ENCODE measurements around the gene FLT1.

FLT1 gene

DNA sequence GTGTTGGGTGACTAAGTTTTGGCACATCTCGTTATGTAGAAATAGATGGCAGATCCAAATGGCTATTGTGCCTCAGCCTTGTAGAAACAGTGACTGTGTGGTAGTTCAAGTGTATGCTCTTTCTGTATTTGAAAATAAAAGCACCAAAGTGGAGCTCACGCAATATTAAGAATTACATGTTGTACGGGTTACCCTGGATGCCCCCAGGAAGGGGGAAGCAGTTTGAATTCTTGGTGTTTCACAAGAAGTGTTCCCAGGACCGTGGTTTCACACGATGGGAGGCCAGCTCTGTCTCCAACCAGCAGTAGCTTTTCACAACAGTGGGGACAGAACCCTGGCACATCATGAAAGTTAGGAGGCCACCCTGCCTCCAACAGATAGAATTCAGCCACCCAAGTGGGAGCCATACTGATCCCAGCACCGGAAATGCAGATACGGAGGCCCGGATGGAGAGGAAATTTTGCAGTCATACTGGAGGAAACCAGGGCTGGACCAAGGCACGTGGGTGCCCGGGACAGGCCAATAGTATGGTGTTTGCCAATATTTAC, 8.9 kb downstream of the FLT1 start:
- DNase-seq (ENCODE audit: low read depth in 3 of 3): no peak

DNA sequence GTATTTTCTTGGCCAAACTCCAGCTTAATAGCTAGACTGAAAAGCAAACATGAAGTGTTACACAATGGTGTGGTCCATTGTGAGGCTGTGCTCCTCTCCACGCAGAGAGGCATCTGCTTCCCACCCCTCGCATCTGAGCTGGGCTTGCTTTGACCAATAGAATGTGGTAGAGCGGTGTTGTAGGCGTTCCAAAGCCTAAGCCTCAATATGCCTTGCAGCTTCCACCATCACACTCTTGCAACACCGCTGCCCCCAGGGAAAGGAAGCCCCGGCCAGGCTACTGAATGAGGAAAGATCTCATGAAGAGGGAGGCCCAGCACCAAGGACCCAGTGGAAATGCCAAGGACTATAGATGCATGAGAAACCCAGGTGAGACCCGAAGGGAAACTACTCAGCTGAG, 9.4 kb downstream of the FLT1 start:
- no peak for DNase-seq (ENCODE audit: low read depth in 3 of 3)

DNA sequence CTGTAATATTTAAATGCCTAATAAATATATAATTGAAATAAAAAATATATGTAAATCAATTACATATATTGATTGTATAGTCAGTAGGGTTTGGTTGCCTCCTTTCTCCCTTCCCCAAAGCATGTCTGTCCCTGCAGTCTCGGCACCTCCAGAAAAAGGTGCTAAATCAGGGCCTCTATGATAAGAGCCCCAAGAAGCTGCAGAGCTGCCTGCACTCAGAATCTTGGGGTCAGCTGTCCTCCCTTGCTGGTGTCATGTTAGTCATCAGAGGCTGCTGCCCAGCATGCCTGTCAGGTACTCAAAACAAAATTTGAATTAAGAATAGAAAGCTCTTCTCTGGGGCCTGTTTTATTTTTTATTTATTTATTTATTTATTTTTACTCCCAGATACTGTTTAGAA, 9.8 kb downstream of the FLT1 start:
- DNase-seq (ENCODE audit: low read depth in 3 of 3): no peak

DNA sequence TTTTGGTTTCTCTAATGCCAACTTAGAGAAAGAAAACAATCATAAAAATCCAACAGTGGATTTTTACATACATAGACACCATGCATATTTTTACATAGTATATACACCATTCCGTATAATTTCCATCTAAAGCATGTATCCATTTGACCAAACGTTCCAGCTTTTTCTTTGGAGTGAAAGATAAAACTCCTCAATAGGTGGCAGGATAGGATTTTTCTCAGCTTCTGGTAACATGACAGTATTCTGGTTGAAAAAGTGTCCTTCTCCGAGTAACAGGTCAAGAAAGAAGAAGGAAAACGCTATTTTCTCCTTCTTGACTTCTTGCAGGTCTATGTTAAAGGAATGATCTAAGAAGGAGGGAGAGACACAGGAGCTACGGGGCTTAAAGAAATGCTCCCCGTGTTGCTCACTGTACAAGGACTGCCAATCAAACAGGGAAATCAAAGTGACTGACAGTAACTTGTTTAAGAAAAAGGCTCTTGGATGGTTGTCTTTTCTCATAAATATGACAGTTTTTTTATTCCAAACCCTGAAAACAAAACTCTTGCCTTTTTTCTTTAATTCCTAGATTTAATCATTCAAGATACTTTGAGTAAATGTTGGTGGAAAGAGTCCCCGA, 11.5 kb downstream of the FLT1 start:
- DNase-seq (ENCODE audit: low read depth in 3 of 3): no peak

DNA sequence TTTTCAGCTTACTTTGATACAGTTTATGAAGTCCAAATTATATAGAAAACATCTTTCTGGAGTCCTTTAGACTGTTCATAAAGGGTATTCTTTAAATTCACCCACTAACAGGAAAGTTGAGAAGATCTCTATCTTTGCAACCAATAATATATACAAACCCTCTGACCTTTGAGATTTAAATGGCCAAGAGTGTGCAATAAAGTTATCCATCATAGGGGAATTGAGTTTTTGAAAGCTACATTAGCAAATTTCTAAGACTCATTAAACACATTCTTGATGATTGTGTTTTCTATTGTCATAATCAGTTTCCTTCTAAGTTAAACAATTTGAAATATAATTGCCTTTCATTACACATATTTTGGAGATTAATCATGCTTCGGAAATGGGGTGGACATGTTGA, 15.9 kb downstream of the FLT1 start:
- no peak for DNase-seq (ENCODE audit: low read depth in 3 of 3)

DNA sequence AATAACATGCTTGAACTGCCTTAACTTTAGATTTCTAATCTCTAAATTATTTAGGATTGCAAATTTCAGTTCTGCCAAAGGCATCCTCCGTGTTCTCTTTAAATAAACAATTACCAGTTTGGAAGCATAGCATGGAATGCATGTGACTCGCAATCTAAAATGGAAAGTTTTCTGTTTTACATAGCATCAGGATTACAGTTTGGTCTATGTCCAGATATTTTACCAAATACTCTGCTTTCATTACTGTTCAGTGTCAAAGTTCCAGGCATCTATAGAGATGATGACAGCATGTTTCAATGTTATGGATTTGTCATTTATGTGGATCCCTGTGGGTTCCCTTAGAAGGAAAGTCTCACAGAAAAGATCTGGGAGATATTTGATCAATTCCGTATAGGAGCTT, 16.8 kb downstream of the FLT1 start:
- DNase-seq (ENCODE audit: low read depth in 3 of 3): no peak

DNA sequence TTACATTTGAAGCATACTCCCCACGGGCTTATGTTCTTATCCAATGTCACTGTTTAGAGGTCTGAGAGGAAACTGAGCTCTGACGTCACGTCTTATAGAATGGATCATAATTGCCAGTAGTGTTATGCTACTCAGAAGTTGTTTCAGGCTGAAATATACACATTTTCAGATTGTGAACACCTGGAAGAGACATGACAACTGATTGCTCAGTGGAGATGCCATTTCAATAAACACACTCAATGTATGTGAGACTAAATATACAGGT, 17.3 kb downstream of the FLT1 start:
- no peak for DNase-seq (ENCODE audit: low read depth in 3 of 3)

- DNase-seq (ENCODE audit: low read depth in 3 of 3): no peak
Measured at GRCh38 chr13:28476919-28477708, 17.8 kb downstream of the FLT1 start.

DNA sequence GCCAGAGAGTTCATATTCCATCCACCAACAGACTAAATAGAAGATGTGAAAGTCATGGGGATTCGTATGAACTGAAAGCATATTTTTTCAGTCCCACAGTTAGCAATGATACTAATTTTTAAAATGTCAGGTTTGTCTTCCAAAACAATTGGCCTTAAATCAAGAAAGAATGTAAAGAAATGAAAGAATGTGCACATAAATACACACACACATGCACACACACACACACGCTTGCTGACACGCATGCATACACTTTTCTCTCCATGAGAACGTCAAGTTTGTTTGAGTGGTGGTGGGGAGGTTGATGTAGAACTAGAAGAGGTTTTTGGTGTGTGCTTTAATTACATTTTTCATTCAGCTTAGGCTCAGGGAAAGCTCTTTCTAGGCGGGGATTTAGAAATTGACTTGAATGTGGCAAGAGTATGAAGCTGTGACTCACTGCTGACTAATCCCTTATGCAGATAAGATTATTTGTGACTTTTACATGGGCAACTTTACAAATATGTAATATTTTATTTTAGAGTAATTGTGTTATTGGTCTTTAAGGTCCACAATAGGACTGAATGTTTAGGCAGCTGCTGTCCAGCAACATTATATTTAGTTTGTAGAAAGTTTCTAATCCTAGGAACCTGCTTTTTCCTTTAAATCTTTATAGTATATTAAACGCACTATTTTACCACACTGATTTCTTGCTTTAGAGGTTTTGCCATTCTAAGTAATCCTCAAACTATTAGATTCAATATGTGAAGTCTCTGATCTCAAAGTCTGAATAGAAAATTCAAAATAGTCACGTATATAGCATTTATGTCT, 18.8 kb downstream of the FLT1 start:
- DNase-seq (ENCODE audit: low read depth in 3 of 3): no peak

GRCh38 chr13:28474491-28475134, 20.3 kb downstream of the FLT1 start:
- DNase-seq (ENCODE audit: low read depth in 3 of 3): no peak

DNA sequence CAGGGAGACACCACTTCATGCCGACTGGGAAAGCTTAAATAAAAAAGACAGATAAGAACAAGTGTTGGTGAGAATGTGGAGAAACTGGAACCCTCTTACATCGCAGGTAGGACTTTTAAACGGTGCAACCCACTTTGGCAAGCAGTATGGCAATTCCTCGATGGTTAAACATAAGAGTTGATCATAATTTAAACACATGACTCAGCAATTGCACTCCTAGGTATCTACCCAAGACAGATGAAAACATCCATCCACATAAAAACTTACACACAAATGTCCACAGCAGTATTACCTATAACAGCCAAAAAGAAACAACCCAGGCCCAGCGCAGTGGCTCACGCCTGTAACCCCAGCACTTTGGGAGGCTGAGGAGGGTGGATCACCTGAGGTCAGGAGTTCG, 21.9 kb downstream of the FLT1 start:
- no peak for DNase-seq (ENCODE audit: low read depth in 3 of 3)

DNA sequence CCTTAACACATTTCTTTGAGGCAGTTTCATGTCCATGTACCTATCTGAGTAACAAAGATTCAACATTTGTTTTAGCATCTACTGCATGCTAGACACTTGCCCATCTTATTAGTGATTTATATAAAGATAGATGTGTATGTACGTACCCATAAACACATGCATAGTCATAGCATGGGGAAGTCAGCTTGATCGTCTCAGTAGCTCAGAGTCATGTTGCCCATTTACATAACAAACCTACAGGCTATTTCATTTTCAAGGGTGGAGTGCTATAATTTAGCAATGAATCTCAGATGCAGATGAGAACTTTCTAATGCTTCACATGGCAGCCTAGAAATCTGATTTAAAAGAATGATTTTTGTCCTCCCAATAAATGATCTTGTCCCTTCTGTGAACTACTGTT, 23.5 kb downstream of the FLT1 start:
- DNase-seq (ENCODE audit: low read depth in 3 of 3): no peak

GRCh38 chr13:28470296-28470695, 24.6 kb downstream of the FLT1 start:
- DNase-seq (ENCODE audit: low read depth in 3 of 3): no peak

- no peak for DNase-seq (ENCODE audit: low read depth in 3 of 3)
Measured at GRCh38 chr13:28469316-28469715, 25.6 kb downstream of the FLT1 start.

DNA sequence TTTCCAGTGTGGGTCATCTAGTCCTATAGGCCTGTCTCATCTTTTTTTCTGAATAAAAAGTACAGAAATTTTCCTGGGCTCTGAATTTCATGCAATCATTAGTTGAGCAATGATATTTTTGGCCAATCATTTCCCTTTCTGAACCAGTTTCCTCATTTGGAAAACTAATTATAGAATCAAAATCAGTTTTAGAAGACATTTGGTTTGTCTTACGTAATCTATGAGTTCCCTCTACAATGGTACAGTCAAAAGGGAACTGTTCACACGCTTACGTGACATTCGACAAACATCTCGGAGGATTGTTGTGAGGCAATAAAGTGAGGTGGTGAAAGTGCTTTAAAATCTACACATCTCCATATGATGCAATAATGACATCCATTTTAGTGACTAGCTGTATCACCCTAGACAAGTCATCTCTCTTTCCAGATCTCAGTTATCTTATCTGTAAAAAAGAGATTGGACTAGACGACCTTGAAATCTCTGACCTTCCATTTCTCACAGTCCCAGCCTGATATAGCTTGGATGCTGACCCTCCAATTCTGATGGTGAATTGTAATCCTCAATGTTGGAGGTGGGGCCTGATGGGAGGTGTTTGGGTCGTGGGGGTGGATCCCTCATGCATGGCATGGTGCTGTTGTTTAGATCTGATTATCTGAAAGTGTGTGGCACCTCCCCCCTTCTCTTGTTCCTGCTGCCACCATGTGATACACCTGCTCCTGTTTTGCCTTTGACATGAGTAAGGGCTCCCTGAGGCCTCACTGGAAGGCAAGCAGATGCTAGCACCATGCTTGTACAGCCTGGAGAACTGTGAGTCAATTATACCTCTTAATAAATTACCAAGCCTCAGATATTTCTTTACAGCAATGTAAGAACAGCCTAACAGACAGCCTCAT, 26.7 kb downstream of the FLT1 start:
- DNase-seq (ENCODE audit: low read depth in 3 of 3): no peak

- no peak for DNase-seq (ENCODE audit: low read depth in 3 of 3)
Measured at GRCh38 chr13:28467034-28467433, 27.9 kb downstream of the FLT1 start.

DNA sequence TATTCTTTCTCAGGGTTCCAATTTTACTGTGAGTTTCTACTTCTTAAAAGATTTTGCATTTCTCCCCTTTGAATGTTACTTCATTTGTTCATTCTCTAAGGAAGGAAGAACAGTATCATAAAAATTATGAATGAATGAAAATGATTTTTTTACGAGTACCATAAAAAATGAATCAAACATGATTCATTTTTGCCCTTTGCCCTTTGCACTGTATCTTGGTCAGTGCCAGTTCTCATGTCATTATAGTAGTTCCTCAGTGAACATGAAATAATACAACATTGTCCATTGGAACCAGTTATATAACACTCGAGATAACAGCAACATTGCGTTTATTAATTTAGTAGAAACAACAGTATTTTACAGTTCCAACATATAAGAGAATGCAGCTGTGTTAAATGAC, 28.8 kb downstream of the FLT1 start:
- no peak for DNase-seq (ENCODE audit: low read depth in 3 of 3)

GRCh38 chr13:28464861-28465460, 30.0 kb downstream of the FLT1 start:
- no peak for DNase-seq (ENCODE audit: low read depth in 3 of 3)

- DNase-seq (ENCODE audit: low read depth in 3 of 3): no peak
Measured at GRCh38 chr13:28463481-28463880, 31.4 kb downstream of the FLT1 start.

DNA sequence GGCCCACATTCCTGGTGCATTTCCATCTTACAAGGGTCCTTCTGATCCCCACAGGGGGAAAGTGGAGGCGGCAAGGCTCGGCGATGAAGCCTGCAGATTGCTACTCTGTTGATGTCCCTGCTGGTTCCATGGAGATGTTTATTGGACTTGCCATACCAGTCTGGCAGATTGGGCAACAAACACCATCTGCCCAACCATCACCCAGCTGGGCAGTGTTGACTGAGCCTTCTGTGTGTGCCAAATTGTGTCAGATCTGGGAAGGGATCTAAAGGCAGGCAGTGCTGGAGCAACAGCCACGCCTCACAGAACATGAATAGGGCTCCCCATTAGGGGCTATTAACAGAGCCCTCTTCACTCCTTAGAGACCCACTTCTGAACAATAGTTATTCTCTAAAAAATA, 35.0 kb downstream of the FLT1 start:
- DNase-seq (ENCODE audit: low read depth in 3 of 3): no peak

- DNase-seq (ENCODE audit: low read depth in 3 of 3): no peak
Measured at GRCh38 chr13:28458608-28459007, 36.3 kb downstream of the FLT1 start.

Data from stimulated activated CD4-positive, alpha-beta T cell treated with anti-CD3 and anti-CD28 coated beads, TNF-alpha, amount 100 ng/mL, for 48 hours (primary cell).